Loucy (cell line): ENCODE measurements around the gene BPIFB2.

Experiments
- EZH2phosphoT487 ChIP-seq: fragments of 200-600 bp; IDR thresholded peaks from 2 replicates; pipeline ENCODE4 v1.6.1; 2018; ENCODE audit warnings: antibody characterized with exemption, mild to moderate bottlenecking, moderate library complexity, borderline replicate concordance
- TF ChIP-seq, protein P1 (sequence below): fragments of 200-600 bp; sonication (generic); conservative IDR thresholded peaks from 2 replicates; pipeline ENCODE4 v1.5.1; 2014; ENCODE audit warnings: mild to moderate bottlenecking, antibody characterized with exemption, low read length

DNA sequence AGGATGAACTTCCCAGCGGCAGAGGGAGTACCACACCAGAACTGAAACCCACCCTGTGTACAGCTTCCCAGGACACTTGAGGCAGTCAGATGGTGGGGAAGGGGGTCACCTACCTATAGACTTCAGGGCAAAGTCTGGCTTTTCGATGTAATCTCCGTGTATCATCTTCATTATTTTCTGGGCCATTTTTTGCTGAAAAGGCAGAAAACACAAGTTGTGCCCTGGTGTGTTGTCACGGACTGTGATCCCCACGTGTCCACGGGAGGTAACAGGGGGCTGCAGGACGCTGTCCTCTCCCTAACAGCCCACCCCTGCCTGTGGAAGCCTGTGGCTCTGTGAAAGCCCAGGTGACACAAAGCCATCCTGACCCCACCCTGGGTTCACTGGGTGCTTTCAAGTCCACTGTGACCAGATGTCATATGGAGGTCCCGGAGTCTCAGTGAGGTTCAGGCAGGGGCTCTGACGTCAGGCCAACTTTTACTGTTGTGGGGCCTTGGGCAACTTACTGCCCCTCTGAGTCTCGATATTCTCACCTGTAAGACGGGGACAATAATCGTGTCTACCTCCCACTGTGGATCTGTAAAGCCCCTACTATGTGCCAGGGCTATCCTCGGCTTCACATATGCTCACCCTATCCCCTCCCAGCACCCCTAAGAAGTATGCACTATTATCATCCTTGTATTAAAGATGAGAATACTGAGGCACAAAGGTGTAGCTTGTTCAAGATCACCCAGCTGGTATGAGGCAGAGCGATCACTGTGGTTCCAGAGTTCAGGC is 17.8 kb upstream of the BPIFB2 start:
- TF ChIP-seq, protein P1, sequence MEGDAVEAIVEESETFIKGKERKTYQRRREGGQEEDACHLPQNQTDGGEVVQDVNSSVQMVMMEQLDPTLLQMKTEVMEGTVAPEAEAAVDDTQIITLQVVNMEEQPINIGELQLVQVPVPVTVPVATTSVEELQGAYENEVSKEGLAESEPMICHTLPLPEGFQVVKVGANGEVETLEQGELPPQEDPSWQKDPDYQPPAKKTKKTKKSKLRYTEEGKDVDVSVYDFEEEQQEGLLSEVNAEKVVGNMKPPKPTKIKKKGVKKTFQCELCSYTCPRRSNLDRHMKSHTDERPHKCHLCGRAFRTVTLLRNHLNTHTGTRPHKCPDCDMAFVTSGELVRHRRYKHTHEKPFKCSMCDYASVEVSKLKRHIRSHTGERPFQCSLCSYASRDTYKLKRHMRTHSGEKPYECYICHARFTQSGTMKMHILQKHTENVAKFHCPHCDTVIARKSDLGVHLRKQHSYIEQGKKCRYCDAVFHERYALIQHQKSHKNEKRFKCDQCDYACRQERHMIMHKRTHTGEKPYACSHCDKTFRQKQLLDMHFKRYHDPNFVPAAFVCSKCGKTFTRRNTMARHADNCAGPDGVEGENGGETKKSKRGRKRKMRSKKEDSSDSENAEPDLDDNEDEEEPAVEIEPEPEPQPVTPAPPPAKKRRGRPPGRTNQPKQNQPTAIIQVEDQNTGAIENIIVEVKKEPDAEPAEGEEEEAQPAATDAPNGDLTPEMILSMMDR = no peak
- no peak for TF ChIP-seq EZH2phosphoT487
